Stimulated activated effector memory CD8-positive, alpha-beta T cell treated with anti-CD3 and anti-CD28 coated beads, Interleukin-12 subunit alpha, Interleukin-12 subunit beta, amount 100 ng/mL, for 72 hours (primary cell): Measurements from ENCODE around the gene SPRY4.
A peak's percentile ranks its signal among the peaks of the same experiment; 100 is the strongest.

Experiments
- ATAC-seq: fragments of 150-1000 bp; cut with Tn5 transposase; 2 replicates; pipeline ENCODE4 v1.10.0; 2021
- DNase-seq, 2 donors: peaks; one replicate each; pipeline ENCODE4 v3.0.0; 2021 to 2022; ENCODE audit warnings: low spot score in 2 of 2
- H3K27ac Mint-ChIP-seq: one replicate; pipeline ENCODE4 v1.8.0; 2022; ENCODE audit warnings: mild to moderate bottlenecking, mixed read lengths
- H3K36me3 Mint-ChIP-seq: one replicate; pipeline ENCODE4 v1.8.0; 2022; ENCODE audit warnings: mild to moderate bottlenecking, mixed read lengths
- H3K4me1 Mint-ChIP-seq: one replicate; pipeline ENCODE4 v1.8.0; 2022; ENCODE audit warnings: mixed read lengths
- H3K4me3 Mint-ChIP-seq: one replicate; pipeline ENCODE4 v1.8.0; 2022; ENCODE audit warnings: mild to moderate bottlenecking, mixed read lengths
- H3K9me3 Mint-ChIP-seq: one replicate; pipeline ENCODE4 v1.8.0; 2022; ENCODE audit warnings: mixed read lengths

Gene SPRY4

GRCh38 chr5:142323480-142324135 lies 1.2 kb downstream of the SPRY4 start:
- Mint-ChIP-seq H3K36me3 (peaks cover 6% of the 10 kb centered on the region), H3K9me3 (no peaks in the 10 kb centered on the region), H3K27ac (peak overlapping the region; percentile 61), H3K4me1 (peaks cover 50% of the 10 kb centered on the region), H3K4me3 (peak overlapping the region; percentile 86)
- no peak for DNase-seq
- ATAC-seq, result no peak

GRCh38 chr5:142322747-142323479 lies 1.9 kb downstream of the SPRY4 start:
- Mint-ChIP-seq H3K9me3 (no peaks in the 10 kb centered on the region), H3K4me3 (peak overlapping the region; percentile 86), H3K27ac (no peak overlapping the region), H3K4me1 (peaks cover 50% of the 10 kb centered on the region), H3K36me3 (peaks cover 6% of the 10 kb centered on the region)
- no peak for ATAC-seq
- DNase-seq, result no peak

GRCh38 chr5:142322403-142322746 lies 2.4 kb downstream of the SPRY4 start:
- Mint-ChIP-seq H3K4me3 (no peak overlapping the region), H3K27ac (no peak overlapping the region), H3K4me1 (peaks cover 46% of the 10 kb centered on the region), H3K36me3 (peaks cover 6% of the 10 kb centered on the region), H3K9me3 (no peaks in the 10 kb centered on the region)
- ATAC-seq (no peak), DNase-seq (no peak)

GRCh38 chr5:142320851-142321560 lies 3.8 kb downstream of the SPRY4 start:
- Mint-ChIP-seq H3K4me1 (peaks cover 40% of the 10 kb centered on the region), H3K4me3 (no peak overlapping the region), H3K9me3 (no peaks in the 10 kb centered on the region), H3K36me3 (peaks cover 6% of the 10 kb centered on the region), H3K27ac (no peak overlapping the region)
- no peak for DNase-seq
- no peak for ATAC-seq

GRCh38 chr5:142320430-142320738 lies 4.4 kb downstream of the SPRY4 start:
- DNase-seq, result no peak
- Mint-ChIP-seq H3K27ac (no peak overlapping the region), H3K4me1 (peaks cover 35% of the 10 kb centered on the region), H3K36me3 (peaks cover 6% of the 10 kb centered on the region), H3K4me3 (no peak overlapping the region), H3K9me3 (no peaks in the 10 kb centered on the region)
- ATAC-seq, result no peak

GRCh38 chr5:142319560-142320429 lies 5.0 kb downstream of the SPRY4 start:
- Mint-ChIP-seq H3K4me3 (no peak overlapping the region), H3K36me3 (peaks cover 2% of the 10 kb centered on the region), H3K4me1 (peaks cover 29% of the 10 kb centered on the region), H3K9me3 (no peaks in the 10 kb centered on the region), H3K27ac (no peak overlapping the region)
- no peak for ATAC-seq
- no peak for DNase-seq

- DNase-seq (no peak), ATAC-seq (no peak)
- Mint-ChIP-seq H3K27ac (no peak overlapping the region), H3K9me3 (no peaks in the 10 kb centered on the region), H3K4me1 (peaks cover 25% of the 10 kb centered on the region), H3K36me3 (no peaks in the 10 kb centered on the region), H3K4me3 (no peak overlapping the region)
These were observed 5.7 kb downstream of the SPRY4 start for GRCh38 chr5:142319105-142319504.

GRCh38 chr5:142317753-142318152 lies 7.1 kb downstream of the SPRY4 start:
- Mint-ChIP-seq H3K4me3 (no peak overlapping the region), H3K4me1 (peaks cover 16% of the 10 kb centered on the region), H3K27ac (no peak overlapping the region), H3K9me3 (no peaks in the 10 kb centered on the region), H3K36me3 (no peaks in the 10 kb centered on the region)
- ATAC-seq (no peak), DNase-seq (no peak)

- DNase-seq (no peak), ATAC-seq (no peak)
- H3K4me3 Mint-ChIP-seq, result no peak overlapping the region
- H3K27ac Mint-ChIP-seq, result no peak overlapping the region
- no peaks in the 10 kb centered on the region for H3K36me3 Mint-ChIP-seq
- H3K4me1 Mint-ChIP-seq, result peaks cover 16% of the 10 kb centered on the region
- no peaks in the 10 kb centered on the region for H3K9me3 Mint-ChIP-seq
These were observed 7.6 kb downstream of the SPRY4 start for GRCh38 chr5:142317173-142317572.

- ATAC-seq, result no peak
- Mint-ChIP-seq H3K4me1 (peaks cover 16% of the 10 kb centered on the region), H3K9me3 (no peaks in the 10 kb centered on the region), H3K4me3 (no peak overlapping the region), H3K36me3 (no peaks in the 10 kb centered on the region), H3K27ac (no peak overlapping the region)
- no peak for DNase-seq
These were observed 8.1 kb downstream of the SPRY4 start for GRCh38 chr5:142316681-142317080.

- no peaks in the 10 kb centered on the region for H3K36me3 Mint-ChIP-seq
- no peak overlapping the region for H3K4me3 Mint-ChIP-seq
- DNase-seq, result no peak
- no peak for ATAC-seq
- H3K9me3 Mint-ChIP-seq, result no peaks in the 10 kb centered on the region
- peaks cover 14% of the 10 kb centered on the region for H3K4me1 Mint-ChIP-seq
- H3K27ac Mint-ChIP-seq, result no peak overlapping the region
These were observed 8.8 kb downstream of the SPRY4 start for GRCh38 chr5:142316051-142316450.

GRCh38 chr5:142315096-142315900 lies 9.5 kb downstream of the SPRY4 start:
- Mint-ChIP-seq H3K4me1 (peaks cover 6% of the 10 kb centered on the region), H3K36me3 (no peaks in the 10 kb centered on the region), H3K4me3 (no peak overlapping the region), H3K27ac (no peak overlapping the region), H3K9me3 (no peaks in the 10 kb centered on the region)
- ATAC-seq, result no peak
- DNase-seq, result no peak

- Mint-ChIP-seq H3K9me3 (no peaks in the 10 kb centered on the region), H3K27ac (no peak overlapping the region), H3K4me1 (peaks cover 5% of the 10 kb centered on the region), H3K4me3 (no peak overlapping the region), H3K36me3 (no peaks in the 10 kb centered on the region)
- ATAC-seq (no peak), DNase-seq (no peak)
These were observed 10.2 kb downstream of the SPRY4 start for GRCh38 chr5:142314606-142315005.

- no peaks in the 10 kb centered on the region for H3K9me3 Mint-ChIP-seq
These were observed 10.7 kb downstream of the SPRY4 start for GRCh38 chr5:142314109-142314508.

GRCh38 chr5:142313682-142314081 lies 11.1 kb downstream of the SPRY4 start:
- DNase-seq (no peak), ATAC-seq (no peak)
- no peaks in the 10 kb centered on the region for H3K4me1 Mint-ChIP-seq
- H3K4me3 Mint-ChIP-seq, result no peak overlapping the region
- no peaks in the 10 kb centered on the region for H3K9me3 Mint-ChIP-seq
- no peaks in the 10 kb centered on the region for H3K36me3 Mint-ChIP-seq
- no peak overlapping the region for H3K27ac Mint-ChIP-seq

More at GRCh38 chr5:142314109-142314508, 10.7 kb downstream of the SPRY4 start:
- H3K4me3 Mint-ChIP-seq, result no peak overlapping the region
- no peaks in the 10 kb centered on the region for H3K36me3 Mint-ChIP-seq
- H3K4me1 Mint-ChIP-seq, result peaks cover 1% of the 10 kb centered on the region
- DNase-seq (no peak), ATAC-seq (no peak)
- H3K27ac Mint-ChIP-seq, result no peak overlapping the region
